Effector memory CD8-positive, alpha-beta T cell (primary cell): ENCODE results near the gene UBXN2A.
"Not testable (repeated sequence)": the region's sequence is repeated elsewhere in the genome, so short reads cannot be mapped to it uniquely, and the experiment has no call there.

Experiments
- ATAC-seq: fragments of 150-1000 bp; cut with Tn5 transposase; replicated peaks from 2 replicates; pipeline ENCODE4 v1.10.0; 2021; ENCODE audit warnings: mild to moderate bottlenecking, moderate library complexity
- DNase-seq, 3 experiments: peaks; one replicate each; pipeline ENCODE4 v3.0.0; 2021
- H3K27ac Mint-ChIP-seq, 2 donors: one replicate each; pipeline ENCODE4 v1.8.0; 2022; ENCODE audit warnings: mild to moderate bottlenecking in 2 of 2, mixed read lengths in 2 of 2, moderate library complexity in 2 of 2
- H3K27me3 Mint-ChIP-seq, 2 donors: one replicate each; pipeline ENCODE4 v1.8.0; 2022; ENCODE audit warnings: mixed read lengths in 2 of 2
- H3K36me3 Mint-ChIP-seq: one replicate; pipeline ENCODE4 v1.8.0; 2022; ENCODE audit warnings: mild to moderate bottlenecking, moderate library complexity, mixed read lengths; ENCODE audit not compliant: insufficient read depth
- H3K4me1 Mint-ChIP-seq, 2 donors: one replicate each; pipeline ENCODE4 v1.8.0; 2022; ENCODE audit warnings: low read depth in 2 of 2, mixed read lengths in 2 of 2
- H3K4me3 Mint-ChIP-seq, 2 donors: one replicate each; pipeline ENCODE4 v1.8.0; 2022; ENCODE audit warnings: mild to moderate bottlenecking in 2 of 2, mixed read lengths in 2 of 2, moderate library complexity in 2 of 2
- H3K9me3 Mint-ChIP-seq, 2 donors: one replicate each; pipeline ENCODE4 v1.8.0; 2022; ENCODE audit warnings: mixed read lengths in 2 of 2

UBXN2A gene

GRCh38 chr2:24022324-24022974 lies 82.2 kb downstream of the UBXN2A start:
- H3K27me3 Mint-ChIP-seq, result no peaks in the 10 kb centered on the region

GRCh38 chr2:24022975-24023575 lies 82.8 kb downstream of the UBXN2A start:
- Mint-ChIP-seq H3K4me3 (no peak overlapping the region), H3K27ac (peak overlapping the region in 1 of 2 donors; percentile 33), H3K36me3 (peaks cover 6% of the 10 kb centered on the region), H3K4me1 (peaks cover 0 to 4% of the 10 kb centered on the region in 2 donors), H3K9me3 (no peaks in the 10 kb centered on the region), H3K27me3 (no peaks in the 10 kb centered on the region)
- DNase-seq, result no peak
- no peak for ATAC-seq

More at GRCh38 chr2:24022324-24022974, 82.2 kb downstream of the UBXN2A start:
- ATAC-seq, result no peak
- H3K36me3 Mint-ChIP-seq, result peaks cover 2% of the 10 kb centered on the region
- no peak overlapping the region for H3K4me3 Mint-ChIP-seq
- peaks cover 0 to 4% of the 10 kb centered on the region in 2 donors for H3K4me1 Mint-ChIP-seq
- peak overlapping the region in 1 of 2 donors; percentile 33 for H3K27ac Mint-ChIP-seq
- H3K9me3 Mint-ChIP-seq, result no peaks in the 10 kb centered on the region
- no peak for DNase-seq

GRCh38 chr2:24024018-24024417 lies 83.8 kb downstream of the UBXN2A start:
- Mint-ChIP-seq H3K36me3 (peaks cover 12% of the 10 kb centered on the region), H3K27me3 (no peaks in the 10 kb centered on the region), H3K4me1 (peaks cover 3 to 4% of the 10 kb centered on the region in 2 donors), H3K27ac (peak overlapping the region; percentile 7 to 70), H3K9me3 (no peaks in the 10 kb centered on the region), H3K4me3 (no peak overlapping the region)
- DNase-seq, result no peak
- ATAC-seq, result no peak

GRCh38 chr2:24024996-24025663 lies 84.9 kb downstream of the UBXN2A start:
- ATAC-seq (no peak), DNase-seq (no peak)
- Mint-ChIP-seq H3K4me3 (no peak overlapping the region), H3K27me3 (no peaks in the 10 kb centered on the region), H3K9me3 (no peaks in the 10 kb centered on the region), H3K4me1 (peaks cover 3 to 4% of the 10 kb centered on the region in 2 donors), H3K27ac (peak overlapping the region in 1 of 2 donors; percentile 70), H3K36me3 (peaks cover 13% of the 10 kb centered on the region)

- Mint-ChIP-seq H3K4me1 (peaks cover 3 to 4% of the 10 kb centered on the region in 2 donors), H3K36me3 (peaks cover 22% of the 10 kb centered on the region), H3K4me3 (no peak overlapping the region), H3K27ac (no peak overlapping the region), H3K27me3 (no peaks in the 10 kb centered on the region), H3K9me3 (no peaks in the 10 kb centered on the region)
- DNase-seq (no peak), ATAC-seq (no peak)
Measured at GRCh38 chr2:24026233-24026632, 86.0 kb downstream of the UBXN2A start.

- Mint-ChIP-seq H3K27ac (no peak overlapping the region), H3K9me3 (no peaks in the 10 kb centered on the region), H3K27me3 (no peaks in the 10 kb centered on the region), H3K36me3 (peaks cover 13% of the 10 kb centered on the region), H3K4me1 (peaks cover 10 to 18% of the 10 kb centered on the region in 2 donors), H3K4me3 (no peak overlapping the region)
- ATAC-seq (no peak), DNase-seq (no peak)
Measured at GRCh38 chr2:24038786-24039499, 98.7 kb downstream of the UBXN2A start.

GRCh38 chr2:24040511-24040910 lies 100.2 kb downstream of the UBXN2A start:
- peaks cover 13% of the 10 kb centered on the region for H3K36me3 Mint-ChIP-seq
- no peak overlapping the region for H3K4me3 Mint-ChIP-seq
- no peak for ATAC-seq
- H3K4me1 Mint-ChIP-seq, result peaks cover 11 to 21% of the 10 kb centered on the region in 2 donors
- DNase-seq, result no peak
- H3K9me3 Mint-ChIP-seq, result no peaks in the 10 kb centered on the region
- H3K27ac Mint-ChIP-seq, result no peak overlapping the region
- H3K27me3 Mint-ChIP-seq, result no peaks in the 10 kb centered on the region

- not testable (repeated sequence) for H3K4me3 Mint-ChIP-seq, H3K9me3 Mint-ChIP-seq, ATAC-seq, DNase-seq, H3K27me3 Mint-ChIP-seq
- peaks cover 17 to 26% of the 10 kb centered on the region in 2 donors for H3K4me1 Mint-ChIP-seq
- peak overlapping the region in 1 of 2 donors; percentile 5 for H3K27ac Mint-ChIP-seq
- H3K36me3 Mint-ChIP-seq, result peaks cover 15% of the 10 kb centered on the region
Measured at GRCh38 chr2:24043133-24043532, 102.9 kb downstream of the UBXN2A start.

- ATAC-seq, result no peak
- H3K9me3 Mint-ChIP-seq, result no peaks in the 10 kb centered on the region
- peak overlapping the region in 1 of 2 donors; percentile 99 for H3K4me3 Mint-ChIP-seq
- peaks cover 13% of the 10 kb centered on the region for H3K36me3 Mint-ChIP-seq
- H3K27ac Mint-ChIP-seq, result no peak overlapping the region
- H3K4me1 Mint-ChIP-seq, result peaks cover 20 to 34% of the 10 kb centered on the region in 2 donors
- no peaks in the 10 kb centered on the region for H3K27me3 Mint-ChIP-seq
- DNase-seq, result no peak
Measured at GRCh38 chr2:24045511-24046508, 105.5 kb downstream of the UBXN2A start.

- DNase-seq (no peak), ATAC-seq (no peak)
- peaks cover 13% of the 10 kb centered on the region for H3K36me3 Mint-ChIP-seq
- H3K27ac Mint-ChIP-seq, result peak overlapping the region; percentile 96 to 98
- peaks cover 20 to 34% of the 10 kb centered on the region in 2 donors for H3K4me1 Mint-ChIP-seq
- H3K9me3 Mint-ChIP-seq, result no peaks in the 10 kb centered on the region
- peak overlapping the region; percentile 98 to 99 for H3K4me3 Mint-ChIP-seq
- no peaks in the 10 kb centered on the region for H3K27me3 Mint-ChIP-seq
Measured at GRCh38 chr2:24046599-24046929, 106.3 kb downstream of the UBXN2A start.

- peak within 1 kb of the TSS; percentile 98 to 99 for H3K4me3 Mint-ChIP-seq
- H3K27ac Mint-ChIP-seq, result peak within 1 kb of the TSS; percentile 96 to 98
- ATAC-seq, result peak; percentile 98
- no peaks in the 10 kb centered on the region for H3K9me3 Mint-ChIP-seq
- DNase-seq, result peak; percentile 85 to 90 (median 88)
- peaks cover 13% of the 10 kb centered on the region for H3K36me3 Mint-ChIP-seq
- H3K4me1 Mint-ChIP-seq, result peaks cover 20 to 34% of the 10 kb centered on the region in 2 donors
- no peaks in the 10 kb centered on the region for H3K27me3 Mint-ChIP-seq
Measured at GRCh38 chr2:24046930-24047702, 106.9 kb downstream of the UBXN2A start, which contains the start of gene WDCP. TSS of gene WDCP (minus strand) at chr2:24047391. CDS start at chr2:24039494, 7,897 bp downstream.

- H3K4me3 Mint-ChIP-seq, result peak overlapping the region; percentile 98 to 99
- DNase-seq, result no peak
- peak overlapping the region; percentile 96 to 98 for H3K27ac Mint-ChIP-seq
- no peaks in the 10 kb centered on the region for H3K9me3 Mint-ChIP-seq
- peaks cover 13% of the 10 kb centered on the region for H3K36me3 Mint-ChIP-seq
- no peak for ATAC-seq
- H3K4me1 Mint-ChIP-seq, result peaks cover 20 to 34% of the 10 kb centered on the region in 2 donors
- no peaks in the 10 kb centered on the region for H3K27me3 Mint-ChIP-seq
Measured at GRCh38 chr2:24047703-24048033, 107.4 kb downstream of the UBXN2A start.
